GM23338 (cell line): ENCODE measurements around the gene CERK. TPM values are rescaled to one million over a fixed set of nuclear protein-coding genes. Genes with fewer than 3 reads are reported as not detected.

Experiments used
- ATAC-seq: fragments of 200-7000 bp; cut with Tn5 transposase; 3 replicates; pipeline ENCODE4 v1.9.1; 2020
- DNase-seq: peaks from one replicate; pipeline ENCODE4 v3.0.0-alpha.2; 2015; ENCODE audit warnings: low spot score
- H2AFZ ChIP-seq: fragments of 200-600 bp; sonication (generic); 2 replicates; pipeline ENCODE4 v1.8.0; 2016; ENCODE audit warnings: antibody characterized with exemption, mild to moderate bottlenecking, moderate library complexity
- H3F3A ChIP-seq: fragments of 200-600 bp; sonication (generic); replicated peaks from 2 replicates; pipeline ENCODE4 v1.8.0; 2017; ENCODE audit warnings: antibody characterized with exemption, mixed run types, low read depth
- H3K27ac ChIP-seq: fragments of 200-600 bp; sonication (generic); 2 replicates; pipeline ENCODE4 v1.6.1; 2016; ENCODE audit warnings: low read depth
- H3K27me3 ChIP-seq: fragments of 200-600 bp; sonication (generic); 2 replicates; pipeline ENCODE4 v1.8.0; 2016; ENCODE audit warnings: mild to moderate bottlenecking, mixed run types, moderate library complexity; ENCODE audit not compliant: insufficient read depth
- H3K36me3 ChIP-seq: fragments of 200-600 bp; sonication (generic); 2 replicates; pipeline ENCODE4 v1.8.0; 2016; ENCODE audit warnings: mild to moderate bottlenecking; ENCODE audit not compliant: insufficient read depth
- H3K4me1 ChIP-seq: fragments of 200-600 bp; sonication (generic); 2 replicates; pipeline ENCODE4 v1.8.0; 2016; ENCODE audit warnings: mild to moderate bottlenecking, moderate library complexity; ENCODE audit not compliant: insufficient read depth
- H3K4me2 ChIP-seq: fragments of 200-600 bp; sonication (generic); 2 replicates; pipeline ENCODE4 v1.7.1; 2017; ENCODE audit warnings: mixed run types
- H3K4me3 ChIP-seq: fragments of 200-600 bp; sonication (generic); 2 replicates; pipeline ENCODE4 v1.6.1; 2016; ENCODE audit warnings: mixed run types
- H3K79me2 ChIP-seq: fragments of 200-600 bp; sonication (generic); replicated peaks from 2 replicates; pipeline ENCODE4 v1.8.0; 2017; ENCODE audit warnings: mild to moderate bottlenecking; ENCODE audit not compliant: insufficient read depth
- H3K9me2 ChIP-seq: fragments of 200-600 bp; sonication (generic); 2 replicates; pipeline ENCODE4 v1.8.0; 2017; ENCODE audit not compliant: insufficient read depth
- H4K20me1 ChIP-seq: fragments of 200-600 bp; sonication (generic); replicated peaks from 2 replicates; pipeline ENCODE4 v1.8.0; 2017; ENCODE audit warnings: mild to moderate bottlenecking; ENCODE audit not compliant: insufficient read depth
- H3K27ac Mint-ChIP-seq: 2 replicates; pipeline ENCODE4 v1.8.0; 2020; ENCODE audit warnings: inconsistent platforms, mild to moderate bottlenecking, moderate library complexity, mixed read lengths
- H3K27me3 Mint-ChIP-seq: 3 replicates; pipeline ENCODE4 v1.8.0; 2022; ENCODE audit warnings: low read depth, mild to moderate bottlenecking, moderate library complexity, mixed read lengths, inconsistent platforms; ENCODE audit not compliant: insufficient read depth, poor library complexity
- H3K36me3 Mint-ChIP-seq: 3 replicates; pipeline ENCODE4 v1.8.0; 2021; ENCODE audit warnings: low read depth, mild to moderate bottlenecking, inconsistent platforms, moderate library complexity, mixed read lengths
- H3K4me1 Mint-ChIP-seq: 3 replicates; pipeline ENCODE4 v1.8.0; 2020; ENCODE audit warnings: mild to moderate bottlenecking, inconsistent platforms, mixed read lengths
- H3K4me3 Mint-ChIP-seq: 3 replicates; pipeline ENCODE4 v1.8.0; 2021; ENCODE audit warnings: moderate library complexity, mild to moderate bottlenecking, inconsistent platforms, mixed read lengths
- H3K9me3 Mint-ChIP-seq: 3 replicates; pipeline ENCODE4 v1.8.0; 2020; ENCODE audit warnings: moderate library complexity, mild to moderate bottlenecking, inconsistent platforms, mixed read lengths
- CTCF ChIP-seq, 2 experiments: fragments of 200-600 bp in 1 of 2; sonication (generic) in 1 of 2; conservative IDR thresholded peaks; 2 replicates each; pipeline versions ENCODE4 v1.5.1 to v1.6.1; 2016 to 2017; ENCODE audit warnings: antibody characterized with exemption in 2 of 2, low read depth in 2 of 2, mild to moderate bottlenecking in 2 of 2, moderate library complexity in 1 of 2
- EZH2 ChIP-seq: fragments of 200-600 bp; sonication (generic); IDR thresholded peaks from one replicate; pipeline ENCODE4 v1.8.0; 2017; ENCODE audit warnings: antibody characterized with exemption, mild to moderate bottlenecking, low read depth; ENCODE audit not compliant: unreplicated experiment
- JUNB ChIP-seq: IDR thresholded peaks from one replicate; pipeline ENCODE4 v1.6.1; 2016; ENCODE audit warnings: antibody characterized with exemption; ENCODE audit not compliant: unreplicated experiment
- POLR2AphosphoS5 ChIP-seq: IDR thresholded peaks from 2 replicates; pipeline ENCODE4 v1.6.1; 2016; ENCODE audit warnings: antibody characterized with exemption, low read depth
- REST ChIP-seq: IDR thresholded peaks from one replicate; pipeline ENCODE4 v1.6.1; 2018; ENCODE audit warnings: antibody characterized with exemption; ENCODE audit not compliant: unreplicated experiment
- STAT1 ChIP-seq: IDR thresholded peaks from one replicate; pipeline ENCODE4 v1.6.1; 2016; ENCODE audit warnings: antibody characterized with exemption; ENCODE audit not compliant: unreplicated experiment
- ZNF114 ChIP-seq: fragments of 250-450 bp; sonication (Bioruptor Pico); IDR thresholded peaks from 2 replicates; pipeline ENCODE4 v1.5.0; 2020; ENCODE audit warnings: mild to moderate bottlenecking, moderate library complexity
- ZNF331 ChIP-seq: fragments of 250-450 bp; sonication (Bioruptor Pico); IDR thresholded peaks from 2 replicates; pipeline ENCODE4 v1.5.0; 2020; ENCODE audit warnings: low read depth, mild to moderate bottlenecking, moderate library complexity
- ZNF462 ChIP-seq: fragments of 250-450 bp; sonication (Bioruptor Pico); IDR thresholded peaks from 2 replicates; pipeline ENCODE4 v1.5.0; 2020; ENCODE audit warnings: mild to moderate bottlenecking, moderate library complexity
- polyA plus RNA-seq: library from polyadenylated mRNA; unstranded; fragments of >200 nt; fragmentation: Nextera tagmentation; extraction: Ambion mirVana; gene quantifications from 2 replicates; pipeline ENCODE4 v1.2.1, GENCODE V29; 2016
- total RNA-seq: library from RNA; depleted of rRNA; stranded (reverse); fragments of >200 nt; shearing (Covaris generic); gene quantifications from 2 replicates; pipeline ENCODE4 v1.2.3, GENCODE V29; 2014

Gene CERK
- total and polyA plus RNA-seq, 2 experiments from 2014 or later: 12.7 to 62.9 TPM

- TF ChIP-seq CTCF (conservative IDR thresholded peaks at IDR 0.05; ENCODE audit: low read depth in 2 of 2) (no peak), REST (no peak), ZNF114 (no peak), JUNB (no peak)
These were observed 40.1 kb downstream of the CERK start (continued) for GRCh38 chr22:46697811-46698515.

GRCh38 chr22:46696614-46697013, 41.4 kb downstream of the CERK start:
- Mint-ChIP-seq H3K36me3 (peaks cover 28% of the 10 kb centered on the region), H3K27me3 (peaks cover 2% of the 10 kb centered on the region), H3K4me1 (peaks cover 3% of the 10 kb centered on the region; the same call in 2 of the 3 replicates), H3K4me3 (no peak overlapping the region), H3K9me3 (no peaks in the 10 kb centered on the region), H3K27ac (no peak overlapping the region)
- DNase-seq (no peak), ATAC-seq (no peak)
- Histone ChIP-seq H3K4me1 (no peaks in the 10 kb centered on the region), H4K20me1 (no peaks in the 10 kb centered on the region), H3K4me3 (no peak overlapping the region), H3K27ac (no peak overlapping the region), H3K79me2 (no peaks in the 10 kb centered on the region), H3F3A (no peaks in the 10 kb centered on the region), H3K27me3 (no peaks in the 10 kb centered on the region), H3K4me2 (no peak overlapping the region), H3K36me3 (peaks cover 3% of the 10 kb centered on the region; the same call in 1 of the 2 replicates), H2AFZ (no peak overlapping the region), H3K9me2 (no peaks in the 10 kb centered on the region)
- no peak for TF ChIP-seq ZNF331
- no peak for TF ChIP-seq STAT1
- no peak for TF ChIP-seq REST
- no peak for TF ChIP-seq EZH2
- TF ChIP-seq POLR2AphosphoS5: no peak
- no peak for TF ChIP-seq ZNF462 (CRISPR knock-in tag)
